Adrenal gland (tissue), 12 donors: Measurements from ENCODE around the gene UBAC2. TPM values are rescaled to one million over a fixed set of nuclear protein-coding genes. Genes with fewer than 3 reads are reported as not detected.
"Not testable (repeated sequence)": the region's sequence is repeated elsewhere in the genome, so short reads cannot be mapped to it uniquely, and the experiment has no call there.

Source experiments
- DNase-seq, 7 donors: peaks; one replicate each; pipeline ENCODE4 v3.0.0-alpha.2; 2019 to 2020
- H3K27ac ChIP-seq, 5 donors: fragments of 200-600 bp; sonication (generic) in 4 of 5; 1 replicate in 3 of 5; 2 replicates in 2 of 5; pipeline versions ENCODE4 v1.5.1 to v1.8.0; 2016 to 2020; ENCODE audit warnings: mild to moderate bottlenecking in 1 of 5
- H3K27me3 ChIP-seq: fragments of 200-600 bp; 2 replicates; pipeline ENCODE4 v1.8.0; 2021
- H3K36me3 ChIP-seq, 2 donors: fragments of 200-600 bp; replicated peaks in 1 of 2; 1 replicate in 1 of 2; 2 replicates in 1 of 2; pipeline versions ENCODE4 v1.5.1 to v1.8.0; 2018 to 2022
- H3K4me1 ChIP-seq, 2 donors: fragments of 200-600 bp; replicated peaks in 1 of 2; 1 replicate in 1 of 2; 2 replicates in 1 of 2; pipeline versions ENCODE4 v1.5.1 to v1.8.0; 2018 to 2021
- H3K4me3 ChIP-seq, 4 donors: fragments of 200-600 bp; sonication (generic) in 3 of 4; one replicate each; pipeline ENCODE4 v1.5.1; 2016 to 2018
- H3K9me3 ChIP-seq, 3 donors: fragments of 200-600 bp; sonication (generic) in 1 of 3; replicated peaks in 1 of 3; 1 replicate in 2 of 3; 2 replicates in 1 of 3; pipeline versions ENCODE4 v1.5.1 to v1.8.0; 2016 to 2021
- CTCF ChIP-seq, 6 experiments: fragments of 450-650 bp in 4 of 6; fragments of 200-600 bp in 2 of 6; sonication (generic) in 1 of 6; IDR thresholded peaks; 1 replicate in 5 of 6; 2 replicates in 1 of 6; pipeline versions ENCODE4 v1.5.1 to v1.8.0; 2016 to 2021; ENCODE audit warnings: antibody characterized with exemption in 6 of 6, mild to moderate bottlenecking in 2 of 6, moderate library complexity in 1 of 6
- POLR2A ChIP-seq, 2 donors: fragments of 450-650 bp; IDR thresholded peaks; one replicate each; pipeline ENCODE4 v1.6.1; 2017; ENCODE audit warnings: antibody characterized with exemption in 2 of 2, mild to moderate bottlenecking in 2 of 2, moderate library complexity in 1 of 2
- WGBS, 4 donors: extraction: QIAGEN DNeasy Blood & Tissue Kit in 2 of 4; methylation state at CpG; one replicate each; pipeline versions ENCODE4 v1.1.5 to v1.1.7; 2013 to 2017; 5-methylcytosine and 5-hydroxymethylcytosine counted together
- intact Hi-C, 2 donors: fragments of 100-400 bp; cut with DNase I; formaldehyde crosslinking; loops; one replicate each; pipeline versions ENCODE4 v1.14.1 to v1.15.0; 2022 to 2023
- polyA plus RNA-seq, 3 donors: library from polyadenylated mRNA; stranded (reverse); fragments of 200-250 nt in 2 of 3; fragments of 350-450 nt in 1 of 3; fragmentation: Illumina TruSeq in 1 of 3; extraction: RNeasy Lipid Tissue Mini Kit (QIAGEN cat#74804) in 1 of 3; gene quantifications; one replicate each; pipeline ENCODE4 v1.2.3, GENCODE V29; 2013 to 2014
- total RNA-seq, 9 donors: library from RNA; depleted of rRNA in 4 of 9; stranded (reverse); fragments of >200 nt in 4 of 9; fragments of 120-200 nt in 1 of 9; fragmentation: NEBNext Ultra II Directional in 1 of 9; extraction: Animal tissue kit (Norgen Biotek cat#: 25700) in 1 of 9; gene quantifications; one replicate each; pipeline versions ENCODE4 v1.1.0 to v1.2.4, GENCODE V29; 2013 to 2023
- donor health status: healthy with polysubstance abuse.
- donor health status: Bipolar disorder and iron deficiency.
- donor health status: DM: yes; HTN: yes; CAD: no.
- donor health status: DM: no; HTN: no; CAD: no.
- donor health status: DM: no; HTN: no; CAD: no.
- donor health status: DM: yes; HTN: yes; CAD: no.

The UBAC2 gene
- total and polyA plus RNA-seq, 12 donors: 46.3 to 67.8 (median 53.5) TPM

- Histone ChIP-seq H3K27ac (peak overlapping the region in 2 of 5 donors; percentile 35 to 42), H3K4me1 (peaks cover 0 to 7% of the 10 kb centered on the region in 2 donors), H3K9me3 (no peaks in the 10 kb centered on the region), H3K36me3 (no peaks in the 10 kb centered on the region), H3K27me3 (no peaks in the 10 kb centered on the region), H3K4me3 (no peak overlapping the region)
- WGBS, 4 donors: 86 to 90% (median 89%) methylated on average over 15 of the region's 15 CpGs
- no peak for DNase-seq
- intact Hi-C loops: no loop called here
- TF ChIP-seq POLR2A (IDR thresholded peaks at IDR 0.05) (no peak), CTCF (IDR thresholded peaks at IDR 0.05) (no peak)
Observed at GRCh38 chr13:99405966-99406365, 205.3 kb downstream of the UBAC2 start.

GRCh38 chr13:99406799-99407201 is 206.1 kb downstream of the UBAC2 start:
- Histone ChIP-seq H3K9me3 (no peaks in the 10 kb centered on the region), H3K4me1 (peaks cover 0 to 7% of the 10 kb centered on the region in 2 donors), H3K4me3 (no peak overlapping the region), H3K27me3 (no peaks in the 10 kb centered on the region), H3K27ac (peak overlapping the region in 2 of 5 donors; percentile 42 to 52), H3K36me3 (no peaks in the 10 kb centered on the region)
- no peak for TF ChIP-seq CTCF (IDR thresholded peaks at IDR 0.05)
- no peak for TF ChIP-seq POLR2A (IDR thresholded peaks at IDR 0.05)
- intact Hi-C loops: no loop called here
- WGBS, 4 donors: 13 to 29% (median 24%) methylated on average over 6 of the region's 6 CpGs
- peak in 3 of 7 donors; percentile 28 to 50 (median 36) for DNase-seq

- intact Hi-C loops: no loop called here
- WGBS, 4 donors: 85 to 98% (median 92%) methylated on average over 4 to 30 of the region's 33 CpGs
- peak overlapping the region in 2 of 5 donors; percentile 26 to 52 for H3K27ac ChIP-seq
- no peaks in the 10 kb centered on the region for H3K9me3 ChIP-seq
- H3K4me1 ChIP-seq: peaks cover 0 to 7% of the 10 kb centered on the region in 2 donors
- H3K4me3 ChIP-seq: no peak overlapping the region
- H3K27me3 ChIP-seq: no peaks in the 10 kb centered on the region
- H3K36me3 ChIP-seq: no peaks in the 10 kb centered on the region
- DNase-seq: no peak
- no peak for TF ChIP-seq POLR2A (IDR thresholded peaks at IDR 0.05)
- TF ChIP-seq CTCF (IDR thresholded peaks at IDR 0.05): no peak
Observed at GRCh38 chr13:99407906-99408702, 207.4 kb downstream of the UBAC2 start.

- no peak for DNase-seq
- Histone ChIP-seq H3K4me3 (no peak overlapping the region), H3K27me3 (no peaks in the 10 kb centered on the region), H3K27ac (no peak overlapping the region), H3K36me3 (no peaks in the 10 kb centered on the region), H3K4me1 (peaks cover 0 to 9% of the 10 kb centered on the region in 2 donors), H3K9me3 (no peaks in the 10 kb centered on the region)
- intact Hi-C loops: no loop called here
- no peak for TF ChIP-seq POLR2A (IDR thresholded peaks at IDR 0.05)
- no peak for TF ChIP-seq CTCF (IDR thresholded peaks at IDR 0.05)
- WGBS, 4 donors: 90 to 97% (median 96%) methylated on average over 5 to 10 of the region's 10 CpGs
Observed at GRCh38 chr13:99408703-99409000, 208.0 kb downstream of the UBAC2 start.

GRCh38 chr13:99409461-99410083 is 208.9 kb downstream of the UBAC2 start:
- H3K36me3 ChIP-seq, H3K27ac ChIP-seq, H3K27me3 ChIP-seq, intact Hi-C loops, H3K4me3 ChIP-seq, DNase-seq, H3K9me3 ChIP-seq: not testable (repeated sequence)
- 86 to 91% (median 89%) methylated on average over 9 to 11 of the region's 11 CpGs for WGBS, 4 donors
- peaks cover 0 to 15% of the 10 kb centered on the region in 2 donors for H3K4me1 ChIP-seq

GRCh38 chr13:99410646-99411475 is 210.2 kb downstream of the UBAC2 start:
- DNase-seq, H3K9me3 ChIP-seq, H3K36me3 ChIP-seq, H3K27me3 ChIP-seq, H3K27ac ChIP-seq, H3K4me3 ChIP-seq, intact Hi-C loops: not testable (repeated sequence)
- WGBS, 4 donors: 84 to 91% (median 88%) methylated on average over 11 to 13 of the region's 13 CpGs
- peaks cover 2 to 15% of the 10 kb centered on the region in 2 donors for H3K4me1 ChIP-seq
